ENCODE results near the gene ZNF138. TPM values are rescaled to one million over a fixed set of nuclear protein-coding genes. Genes with fewer than 3 reads are reported as not detected.

ZNF138 gene
- total RNA-seq, 1 experiment from 2014 or later = 7.6 TPM

DNA sequence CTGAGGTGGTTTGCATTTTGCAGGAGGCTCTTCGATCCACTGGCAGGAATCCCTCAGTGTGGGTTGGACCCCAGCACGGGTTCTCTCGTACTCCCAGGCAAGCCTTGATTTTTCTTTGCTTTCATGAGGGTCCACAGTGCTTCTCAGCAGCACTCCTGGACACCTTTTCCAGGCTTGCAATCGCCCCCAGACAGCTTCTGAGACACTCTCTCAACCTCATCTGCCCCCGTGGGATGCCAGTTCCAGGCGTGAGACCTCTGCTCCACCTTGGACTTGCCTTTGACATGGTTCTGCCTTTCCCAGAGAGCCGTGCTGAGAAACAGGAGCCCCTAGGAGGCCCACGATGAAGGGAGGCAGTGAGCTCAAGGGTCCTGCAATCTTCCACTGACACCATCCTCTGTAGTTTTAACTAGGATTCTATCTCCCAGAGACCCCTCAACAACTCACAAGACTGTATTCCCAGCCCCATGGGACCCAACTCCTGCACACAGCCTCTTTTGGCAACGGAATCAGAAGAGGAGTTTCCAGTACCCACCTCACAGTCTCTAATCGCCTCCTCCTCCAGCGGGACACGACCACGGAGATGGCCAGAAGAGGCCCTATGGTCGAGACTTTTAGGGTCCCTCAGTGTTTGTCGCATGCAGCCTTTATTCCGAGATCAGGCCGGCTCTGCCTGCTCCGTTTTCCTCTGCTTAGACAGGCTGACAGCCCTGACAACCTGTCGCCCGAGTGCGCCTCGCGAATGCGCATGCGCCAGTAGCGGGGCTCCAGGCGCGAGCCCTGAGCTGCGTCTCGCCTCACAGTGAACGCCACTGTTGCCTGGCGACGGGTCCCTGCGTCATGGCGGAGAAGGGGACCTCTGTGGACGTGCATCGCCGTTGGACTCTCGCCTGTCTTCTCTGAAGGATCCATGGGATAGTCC, 82.8 kb downstream of the ZNF138 start:
- ChIA-PET CTCF (no interaction called here), POLR2A (no interaction called here)
- DNase-seq (ENCODE audit: low read depth, low spot score) (no peak), ATAC-seq (no peak)
- intact Hi-C loops (cut with micrococcal nuclease; ENCODE audit: unreplicated experiment) = no loop called here
- Histone ChIP-seq H3K4me3 (ENCODE audit: low read depth in 2 of 2, low read length in 2 of 2) (no peak overlapping the region; a peak in 1 of 4 replicates), H3K9me3 (ENCODE audit: control insufficient read depth, insufficient read depth, low read depth, low read length) (no peaks in the 10 kb centered on the region), H3K27ac (ENCODE audit: low read length) (no peak overlapping the region), H3K36me3 (ENCODE audit: control insufficient read depth, insufficient read depth, low read length) (no peaks in the 10 kb centered on the region), H3K27me3 (ENCODE audit: control insufficient read depth, insufficient read depth, low read length) (no peaks in the 10 kb centered on the region), H3K4me1 (ENCODE audit: control insufficient read depth, insufficient read depth, low read length) (no peaks in the 10 kb centered on the region)
- TF ChIP-seq, protein P1, sequence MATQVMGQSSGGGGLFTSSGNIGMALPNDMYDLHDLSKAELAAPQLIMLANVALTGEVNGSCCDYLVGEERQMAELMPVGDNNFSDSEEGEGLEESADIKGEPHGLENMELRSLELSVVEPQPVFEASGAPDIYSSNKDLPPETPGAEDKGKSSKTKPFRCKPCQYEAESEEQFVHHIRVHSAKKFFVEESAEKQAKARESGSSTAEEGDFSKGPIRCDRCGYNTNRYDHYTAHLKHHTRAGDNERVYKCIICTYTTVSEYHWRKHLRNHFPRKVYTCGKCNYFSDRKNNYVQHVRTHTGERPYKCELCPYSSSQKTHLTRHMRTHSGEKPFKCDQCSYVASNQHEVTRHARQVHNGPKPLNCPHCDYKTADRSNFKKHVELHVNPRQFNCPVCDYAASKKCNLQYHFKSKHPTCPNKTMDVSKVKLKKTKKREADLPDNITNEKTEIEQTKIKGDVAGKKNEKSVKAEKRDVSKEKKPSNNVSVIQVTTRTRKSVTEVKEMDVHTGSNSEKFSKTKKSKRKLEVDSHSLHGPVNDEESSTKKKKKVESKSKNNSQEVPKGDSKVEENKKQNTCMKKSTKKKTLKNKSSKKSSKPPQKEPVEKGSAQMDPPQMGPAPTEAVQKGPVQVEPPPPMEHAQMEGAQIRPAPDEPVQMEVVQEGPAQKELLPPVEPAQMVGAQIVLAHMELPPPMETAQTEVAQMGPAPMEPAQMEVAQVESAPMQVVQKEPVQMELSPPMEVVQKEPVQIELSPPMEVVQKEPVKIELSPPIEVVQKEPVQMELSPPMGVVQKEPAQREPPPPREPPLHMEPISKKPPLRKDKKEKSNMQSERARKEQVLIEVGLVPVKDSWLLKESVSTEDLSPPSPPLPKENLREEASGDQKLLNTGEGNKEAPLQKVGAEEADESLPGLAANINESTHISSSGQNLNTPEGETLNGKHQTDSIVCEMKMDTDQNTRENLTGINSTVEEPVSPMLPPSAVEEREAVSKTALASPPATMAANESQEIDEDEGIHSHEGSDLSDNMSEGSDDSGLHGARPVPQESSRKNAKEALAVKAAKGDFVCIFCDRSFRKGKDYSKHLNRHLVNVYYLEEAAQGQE (IDR thresholded peaks at IDR 0.05; ENCODE audit: insufficient read depth in 1 of 2, low read depth in 2 of 2, low read length in 1 of 2) = no peak
- TF ChIP-seq, protein P2, sequence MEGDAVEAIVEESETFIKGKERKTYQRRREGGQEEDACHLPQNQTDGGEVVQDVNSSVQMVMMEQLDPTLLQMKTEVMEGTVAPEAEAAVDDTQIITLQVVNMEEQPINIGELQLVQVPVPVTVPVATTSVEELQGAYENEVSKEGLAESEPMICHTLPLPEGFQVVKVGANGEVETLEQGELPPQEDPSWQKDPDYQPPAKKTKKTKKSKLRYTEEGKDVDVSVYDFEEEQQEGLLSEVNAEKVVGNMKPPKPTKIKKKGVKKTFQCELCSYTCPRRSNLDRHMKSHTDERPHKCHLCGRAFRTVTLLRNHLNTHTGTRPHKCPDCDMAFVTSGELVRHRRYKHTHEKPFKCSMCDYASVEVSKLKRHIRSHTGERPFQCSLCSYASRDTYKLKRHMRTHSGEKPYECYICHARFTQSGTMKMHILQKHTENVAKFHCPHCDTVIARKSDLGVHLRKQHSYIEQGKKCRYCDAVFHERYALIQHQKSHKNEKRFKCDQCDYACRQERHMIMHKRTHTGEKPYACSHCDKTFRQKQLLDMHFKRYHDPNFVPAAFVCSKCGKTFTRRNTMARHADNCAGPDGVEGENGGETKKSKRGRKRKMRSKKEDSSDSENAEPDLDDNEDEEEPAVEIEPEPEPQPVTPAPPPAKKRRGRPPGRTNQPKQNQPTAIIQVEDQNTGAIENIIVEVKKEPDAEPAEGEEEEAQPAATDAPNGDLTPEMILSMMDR (IDR thresholded peaks at IDR 0.05) = no peak
- TF ChIP-seq SIN3A (IDR thresholded peaks at IDR 0.05; ENCODE audit: borderline replicate concordance, insufficient read depth, low read depth, low read length) (no peak), POLR2AphosphoS5 (IDR thresholded peaks at IDR 0.05; ENCODE audit: low read depth, low read length) (no peak), TCF7L2 (IDR thresholded peaks at IDR 0.05; ENCODE audit: low read depth, low read length) (no peak)
- no TSS peak for BruUV-seq (replicated peaks)
- in situ Hi-C loops (cut with HindIII; ENCODE audit: low pct_unique_long_range_greater_than_20kb, low sequenced_read_pairs) = no loop called here

DNA sequence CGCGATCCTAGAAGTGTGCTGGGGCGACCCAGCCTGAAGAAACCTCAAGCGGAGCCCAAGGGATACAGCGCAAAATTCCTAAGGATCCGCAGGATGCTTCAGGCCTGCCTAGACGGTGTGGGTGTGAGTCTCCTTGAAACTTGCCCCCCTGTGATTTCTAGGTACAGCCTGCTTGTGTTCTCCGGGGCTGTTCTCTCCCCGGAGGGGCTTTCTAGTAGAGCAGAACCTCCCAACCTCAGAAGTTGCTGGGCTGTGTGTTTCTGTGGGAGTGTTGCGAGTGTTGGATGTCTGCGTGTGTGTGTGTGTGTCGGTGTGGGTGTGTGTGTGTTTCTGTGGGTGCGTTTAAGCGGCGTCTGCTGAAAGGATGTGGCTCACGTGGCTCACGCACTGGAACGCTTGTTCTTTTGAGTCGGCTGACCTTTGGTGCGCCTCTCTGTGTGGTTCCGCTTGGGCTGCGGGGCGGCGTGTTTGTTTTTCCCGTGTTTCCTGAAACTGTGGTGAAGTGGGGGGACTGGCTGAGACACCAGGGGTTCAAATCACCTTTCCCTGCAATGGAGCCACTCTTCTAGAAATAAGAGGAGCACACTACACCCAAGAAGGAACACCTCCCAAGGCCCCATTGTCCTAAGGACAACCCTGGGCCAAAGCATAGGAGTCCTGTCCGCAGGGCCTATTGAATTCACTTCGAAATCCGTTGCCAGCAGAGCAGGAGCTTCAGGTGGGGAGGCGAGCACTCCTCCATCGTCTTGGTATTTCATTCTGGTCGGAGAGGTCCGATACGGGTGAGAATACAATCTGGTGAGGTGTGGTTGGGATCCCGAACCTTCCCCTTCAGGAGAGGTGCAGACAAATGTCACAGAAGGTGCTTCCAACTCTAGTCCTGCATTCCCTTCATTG, 83.7 kb downstream of the ZNF138 start:
- no TSS peak for BruUV-seq (replicated peaks)
- Histone ChIP-seq H3K36me3 (ENCODE audit: control insufficient read depth, insufficient read depth, low read length) (no peaks in the 10 kb centered on the region), H3K27me3 (ENCODE audit: control insufficient read depth, insufficient read depth, low read length) (no peaks in the 10 kb centered on the region), H3K4me1 (ENCODE audit: control insufficient read depth, insufficient read depth, low read length) (no peaks in the 10 kb centered on the region), H3K9me3 (ENCODE audit: control insufficient read depth, insufficient read depth, low read depth, low read length) (no peaks in the 10 kb centered on the region), H3K27ac (ENCODE audit: low read length) (no peak overlapping the region), H3K4me3 (ENCODE audit: low read depth in 2 of 2, low read length in 2 of 2) (no peak overlapping the region; a peak in 1 of 4 replicates)
- in situ Hi-C loops (cut with HindIII; ENCODE audit: low pct_unique_long_range_greater_than_20kb, low sequenced_read_pairs) (no loop called here), intact Hi-C loops (cut with micrococcal nuclease; ENCODE audit: unreplicated experiment) (no loop called here)
- ChIA-PET POLR2A (no interaction called here), CTCF (no interaction called here)
- TF ChIP-seq, protein P2 (IDR thresholded peaks at IDR 0.05) = no peak
- TF ChIP-seq POLR2AphosphoS5 (IDR thresholded peaks at IDR 0.05; ENCODE audit: low read depth, low read length) (no peak), SIN3A (IDR thresholded peaks at IDR 0.05; ENCODE audit: borderline replicate concordance, insufficient read depth, low read depth, low read length) (no peak), TCF7L2 (IDR thresholded peaks at IDR 0.05; ENCODE audit: low read depth, low read length) (no peak)
- ATAC-seq = no peak
- no peak for DNase-seq (ENCODE audit: low read depth, low spot score)

Data from Panc1 (cell line).